ENCODE measurements around the gene ERICH6.

ERICH6 gene

DNA sequence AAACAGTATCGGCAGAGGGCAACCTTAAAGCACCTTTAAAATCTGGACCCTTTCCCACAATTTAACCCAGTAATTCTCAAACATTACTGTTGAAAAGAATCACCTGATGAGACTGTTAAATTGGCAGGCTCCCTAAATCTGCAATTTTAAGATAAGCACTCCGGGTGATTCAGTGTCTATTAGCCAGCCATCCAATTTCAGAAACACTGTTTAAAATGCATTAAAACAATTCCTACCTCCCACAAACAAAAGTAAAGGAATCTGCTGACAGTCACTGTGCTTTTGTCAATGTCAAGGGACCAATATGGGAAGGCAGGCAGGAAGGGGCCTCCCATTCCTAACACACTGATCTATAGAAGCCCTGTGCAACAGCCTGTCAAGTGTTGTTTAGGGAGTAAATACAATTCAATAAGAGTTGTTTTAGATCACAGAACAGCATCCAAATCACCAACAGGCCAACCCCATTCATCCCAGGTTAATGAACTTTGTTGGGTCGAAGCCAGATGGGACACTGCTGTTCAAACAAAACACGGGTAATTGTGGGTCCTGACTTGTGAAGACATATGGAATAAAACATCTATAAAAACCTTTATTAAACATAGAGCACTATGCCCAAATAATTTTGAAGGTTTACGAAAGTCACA lies 37.9 kb upstream of the ERICH6 start:
- CTCF ChIA-PET, result no interaction called here
- no peak for TF ChIP-seq ZNF423 (tag by site-specific recombination; IDR thresholded peaks at IDR 0.05)
- TF ChIP-seq ZBTB20 (tag by site-specific recombination; IDR thresholded peaks at IDR 0.05), result no peak
- TF ChIP-seq ZNF555 (tag by site-specific recombination; conservative IDR thresholded peaks at IDR 0.05), result no peak
- TF ChIP-seq ZNF626 (tag by site-specific recombination; IDR thresholded peaks at IDR 0.05), result no peak
- TF ChIP-seq GLI2 (tag by site-specific recombination; IDR thresholded peaks at IDR 0.05; ENCODE audit: borderline replicate concordance, low read depth), result no peak
- TF ChIP-seq ZNF362 (tag by site-specific recombination; IDR thresholded peaks at IDR 0.05), result no peak
- TF ChIP-seq ZNF785 (tag by site-specific recombination; IDR thresholded peaks at IDR 0.05), result no peak
- TF ChIP-seq ZNF433 (tag by site-specific recombination; IDR thresholded peaks at IDR 0.05; ENCODE audit: low read depth), result no peak
- no peak for TF ChIP-seq ZNF610 (tag by site-specific recombination; IDR thresholded peaks at IDR 0.05; ENCODE audit: borderline replicate concordance)
- TF ChIP-seq ZSCAN16 (tag by site-specific recombination; IDR thresholded peaks at IDR 0.05), result no peak
- no peak for TF ChIP-seq ZNF155 (tag by site-specific recombination; IDR thresholded peaks at IDR 0.05)
- TF ChIP-seq, protein P1, sequence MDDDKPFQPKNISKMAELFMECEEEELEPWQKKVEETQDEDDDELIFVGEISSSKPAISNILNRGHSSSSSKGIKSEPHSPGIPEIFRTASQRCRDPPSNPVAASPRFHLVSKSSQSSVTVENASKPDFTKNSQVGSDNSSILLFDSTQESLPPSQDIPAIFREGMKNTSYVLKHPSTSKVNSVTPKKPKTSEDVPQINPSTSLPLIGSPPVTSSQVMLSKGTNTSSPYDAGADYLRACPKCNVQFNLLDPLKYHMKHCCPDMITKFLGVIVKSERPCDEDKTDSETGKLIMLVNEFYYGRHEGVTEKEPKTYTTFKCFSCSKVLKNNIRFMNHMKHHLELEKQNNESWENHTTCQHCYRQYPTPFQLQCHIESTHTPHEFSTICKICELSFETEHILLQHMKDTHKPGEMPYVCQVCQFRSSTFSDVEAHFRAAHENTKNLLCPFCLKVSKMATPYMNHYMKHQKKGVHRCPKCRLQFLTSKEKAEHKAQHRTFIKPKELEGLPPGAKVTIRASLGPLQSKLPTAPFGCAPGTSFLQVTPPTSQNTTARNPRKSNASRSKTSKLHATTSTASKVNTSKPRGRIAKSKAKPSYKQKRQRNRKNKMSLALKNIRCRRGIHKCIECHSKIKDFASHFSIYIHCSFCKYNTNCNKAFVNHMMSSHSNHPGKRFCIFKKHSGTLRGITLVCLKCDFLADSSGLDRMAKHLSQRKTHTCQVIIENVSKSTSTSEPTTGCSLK (tag by site-specific recombination; IDR thresholded peaks at IDR 0.05), result no peak
- TF ChIP-seq, protein P2, sequence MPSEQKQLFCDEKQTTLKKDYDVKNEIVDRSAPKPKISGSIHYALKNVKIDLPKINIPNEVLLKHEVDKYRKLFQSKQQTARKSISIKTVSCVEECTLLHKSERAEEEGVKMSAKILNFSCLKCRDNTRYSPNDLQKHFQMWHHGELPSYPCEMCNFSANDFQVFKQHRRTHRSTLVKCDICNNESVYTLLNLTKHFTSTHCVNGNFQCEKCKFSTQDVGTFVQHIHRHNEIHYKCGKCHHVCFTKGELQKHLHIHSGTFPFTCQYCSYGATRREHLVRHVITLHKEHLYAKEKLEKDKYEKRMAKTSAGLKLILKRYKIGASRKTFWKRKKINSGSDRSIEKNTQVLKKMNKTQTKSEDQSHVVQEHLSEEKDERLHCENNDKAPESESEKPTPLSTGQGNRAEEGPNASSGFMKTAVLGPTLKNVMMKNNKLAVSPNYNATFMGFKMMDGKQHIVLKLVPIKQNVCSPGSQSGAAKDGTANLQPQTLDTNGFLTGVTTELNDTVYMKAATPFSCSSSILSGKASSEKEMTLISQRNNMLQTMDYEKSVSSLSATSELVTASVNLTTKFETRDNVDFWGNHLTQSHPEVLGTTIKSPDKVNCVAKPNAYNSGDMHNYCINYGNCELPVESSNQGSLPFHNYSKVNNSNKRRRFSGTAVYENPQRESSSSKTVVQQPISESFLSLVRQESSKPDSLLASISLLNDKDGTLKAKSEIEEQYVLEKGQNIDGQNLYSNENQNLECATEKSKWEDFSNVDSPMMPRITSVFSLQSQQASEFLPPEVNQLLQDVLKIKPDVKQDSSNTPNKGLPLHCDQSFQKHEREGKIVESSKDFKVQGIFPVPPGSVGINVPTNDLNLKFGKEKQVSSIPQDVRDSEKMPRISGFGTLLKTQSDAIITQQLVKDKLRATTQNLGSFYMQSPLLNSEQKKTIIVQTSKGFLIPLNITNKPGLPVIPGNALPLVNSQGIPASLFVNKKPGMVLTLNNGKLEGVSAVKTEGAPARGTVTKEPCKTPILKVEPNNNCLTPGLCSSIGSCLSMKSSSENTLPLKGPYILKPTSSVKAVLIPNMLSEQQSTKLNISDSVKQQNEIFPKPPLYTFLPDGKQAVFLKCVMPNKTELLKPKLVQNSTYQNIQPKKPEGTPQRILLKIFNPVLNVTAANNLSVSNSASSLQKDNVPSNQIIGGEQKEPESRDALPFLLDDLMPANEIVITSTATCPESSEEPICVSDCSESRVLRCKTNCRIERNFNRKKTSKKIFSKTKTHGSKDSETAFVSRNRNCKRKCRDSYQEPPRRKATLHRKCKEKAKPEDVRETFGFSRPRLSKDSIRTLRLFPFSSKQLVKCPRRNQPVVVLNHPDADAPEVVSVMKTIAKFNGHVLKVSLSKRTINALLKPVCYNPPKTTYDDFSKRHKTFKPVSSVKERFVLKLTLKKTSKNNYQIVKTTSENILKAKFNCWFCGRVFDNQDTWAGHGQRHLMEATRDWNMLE (tag by site-specific recombination; conservative IDR thresholded peaks at IDR 0.05; ENCODE audit: low read depth), result no peak
- no peak for TF ChIP-seq ZNF692 (tag by site-specific recombination; IDR thresholded peaks at IDR 0.05)
- TF ChIP-seq KLF16 (tag by site-specific recombination; IDR thresholded peaks at IDR 0.05), result no peak
- TF ChIP-seq KLF8 (tag by site-specific recombination; IDR thresholded peaks at IDR 0.05), result no peak
- TF ChIP-seq ZBTB49 (tag by site-specific recombination; IDR thresholded peaks at IDR 0.05; ENCODE audit: low read depth), result no peak
- TF ChIP-seq PRDM4 (tag by site-specific recombination; IDR thresholded peaks at IDR 0.05), result no peak
- TF ChIP-seq ZNF157 (tag by site-specific recombination; IDR thresholded peaks at IDR 0.05), result no peak
- TF ChIP-seq BCL11A (tag by site-specific recombination; IDR thresholded peaks at IDR 0.05; ENCODE audit: low read depth), result no peak
- H3K27ac ChIP-seq (ENCODE audit: extremely low read depth, low read depth, low read length), result no peak overlapping the region
- no peak overlapping the region for H3K4me3 ChIP-seq (ENCODE audit: low read depth, low read length)
- H3K4me1 ChIP-seq (ENCODE audit: control insufficient read depth, insufficient read depth, low read length), result no peaks in the 10 kb centered on the region
- peaks cover 0 to 10% of the 10 kb centered on the region in 2 experiments; a peak in 1 of 3 replicates for H3K36me3 ChIP-seq (ENCODE audit: control insufficient read depth in 2 of 2, insufficient read depth in 1 of 2, low read length in 2 of 2)
- no peaks in the 10 kb centered on the region for H3K9me3 ChIP-seq (ENCODE audit: control insufficient read depth, insufficient read depth, low read depth, low read length)
- POLR2A ChIA-PET, result no interaction called here
